AG04450 (cell line): Measurements from ENCODE around the gene EXOC6B. TPM values are rescaled to one million over a fixed set of nuclear protein-coding genes. Genes with fewer than 3 reads are reported as not detected.

ENCODE experiments used
- CTCF ChIA-PET: fragments of 300-600, 350-600 bp; formaldehyde crosslinking; extraction: SDS; loops from one replicate; lab custom pipeline; 2022; ENCODE audit warnings: antibody characterized with exemption, inconsistent platforms; lab: Charles Lee
- POLR2A ChIA-PET: fragments of 350-600 bp; formaldehyde crosslinking; extraction: SDS; loops from one replicate; lab custom pipeline; 2021; ENCODE audit warnings: antibody characterized with exemption, inconsistent platforms; lab: Yijun Ruan, JAX
- DNase-seq: peaks from one replicate; pipeline ENCODE4 v3.0.0-alpha.2; 2011; ENCODE audit warnings: low read depth, low spot score
- H3K27ac ChIP-seq: one replicate; pipeline ENCODE4 v1.5.1; 2012; ENCODE audit warnings: low read depth, low read length, control low read depth
- H3K27me3 ChIP-seq: one replicate; pipeline ENCODE4 v1.6.0; 2012; ENCODE audit warnings: low read length; ENCODE audit not compliant: control insufficient read depth, insufficient read depth
- H3K4me3 ChIP-seq: 2 replicates; pipeline ENCODE4 v1.5.1; 2011; ENCODE audit warnings: mild to moderate bottlenecking, low read depth, low read length, control low read depth
- H3K9me3 ChIP-seq: 2 replicates; pipeline ENCODE4 v1.5.1; 2012; ENCODE audit warnings: low read length; ENCODE audit not compliant: control insufficient read depth, insufficient read depth
- polyA plus RNA-seq: library from polyadenylated mRNA; depleted of rRNA; stranded (reverse); fragments of >200 nt; gene quantifications from 2 replicates; pipeline ENCODE4 v1.2.3, GENCODE V29; 2011
- TF ChIP-seq, protein P1 (sequence below): IDR thresholded peaks from 2 replicates; pipeline ENCODE4 v1.5.1; 2011; ENCODE audit warnings: low read depth, low read length, control low read depth, inconsistent platforms

The EXOC6B gene
- polyA plus RNA-seq, 1 experiment = 28.7 TPM

DNA sequence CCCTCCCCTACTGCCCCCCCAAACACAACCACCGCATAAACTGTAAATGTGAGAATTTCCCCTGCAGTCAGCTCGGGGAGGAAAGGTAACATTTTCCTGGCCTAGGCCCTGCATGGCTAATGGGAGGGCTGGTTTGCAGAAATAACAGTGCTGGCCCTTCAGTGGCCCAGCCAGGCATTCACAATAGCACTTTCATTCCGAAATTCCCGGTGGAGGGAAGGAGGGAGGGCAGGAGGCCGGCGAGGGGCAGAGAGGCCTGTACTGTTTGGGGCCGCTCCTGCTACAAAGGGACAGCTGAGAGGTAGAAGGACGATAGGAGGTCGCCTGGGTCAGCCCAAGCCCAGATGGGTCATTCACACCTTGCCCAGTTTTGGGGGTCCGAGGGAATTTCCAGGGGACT is 689.5 kb downstream of the EXOC6B start:
- ChIA-PET POLR2A (no interaction called here), CTCF (interaction anchor here (0.8 kb wide), 1 partner anchor 9 kb away, joined by 4 read pairs; no protein-coding TSS in a partner anchor)
- H3K4me3 ChIP-seq = no peak overlapping the region
- no peak overlapping the region for H3K27ac ChIP-seq
- peaks cover 32% of the 10 kb centered on the region for H3K27me3 ChIP-seq
- no peak for DNase-seq
- H3K9me3 ChIP-seq = no peaks in the 10 kb centered on the region; the same call in 1 of the 2 replicates
- TF ChIP-seq, protein P1, sequence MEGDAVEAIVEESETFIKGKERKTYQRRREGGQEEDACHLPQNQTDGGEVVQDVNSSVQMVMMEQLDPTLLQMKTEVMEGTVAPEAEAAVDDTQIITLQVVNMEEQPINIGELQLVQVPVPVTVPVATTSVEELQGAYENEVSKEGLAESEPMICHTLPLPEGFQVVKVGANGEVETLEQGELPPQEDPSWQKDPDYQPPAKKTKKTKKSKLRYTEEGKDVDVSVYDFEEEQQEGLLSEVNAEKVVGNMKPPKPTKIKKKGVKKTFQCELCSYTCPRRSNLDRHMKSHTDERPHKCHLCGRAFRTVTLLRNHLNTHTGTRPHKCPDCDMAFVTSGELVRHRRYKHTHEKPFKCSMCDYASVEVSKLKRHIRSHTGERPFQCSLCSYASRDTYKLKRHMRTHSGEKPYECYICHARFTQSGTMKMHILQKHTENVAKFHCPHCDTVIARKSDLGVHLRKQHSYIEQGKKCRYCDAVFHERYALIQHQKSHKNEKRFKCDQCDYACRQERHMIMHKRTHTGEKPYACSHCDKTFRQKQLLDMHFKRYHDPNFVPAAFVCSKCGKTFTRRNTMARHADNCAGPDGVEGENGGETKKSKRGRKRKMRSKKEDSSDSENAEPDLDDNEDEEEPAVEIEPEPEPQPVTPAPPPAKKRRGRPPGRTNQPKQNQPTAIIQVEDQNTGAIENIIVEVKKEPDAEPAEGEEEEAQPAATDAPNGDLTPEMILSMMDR = no peak

DNA sequence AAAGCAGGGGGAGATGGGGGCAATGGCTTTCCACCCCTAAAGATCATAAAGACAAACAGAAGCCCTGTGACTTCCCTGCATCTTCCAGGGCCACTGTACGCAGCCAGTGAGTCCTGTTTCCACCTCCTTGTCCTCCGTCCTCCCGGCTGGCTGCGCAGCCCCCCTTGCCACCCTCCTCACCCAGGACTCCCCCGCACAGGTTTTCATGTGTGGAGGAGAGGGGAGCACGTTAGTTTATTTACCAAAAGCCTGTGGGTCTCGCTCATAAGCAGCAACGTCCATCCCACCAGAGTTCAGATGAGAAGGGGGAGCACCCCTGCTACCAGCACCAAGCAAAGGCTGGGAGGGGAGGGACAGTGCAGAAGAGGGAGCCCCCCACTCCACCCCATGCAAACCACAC is 689.9 kb downstream of the EXOC6B start:
- H3K27ac ChIP-seq = no peak overlapping the region
- no peak overlapping the region for H3K4me3 ChIP-seq
- H3K27me3 ChIP-seq = peaks cover 34% of the 10 kb centered on the region
- CTCF ChIA-PET = interaction anchor here (0.6 to 0.8 kb wide), 2 partner anchors 9 to 358 kb away, joined by 3 to 4 read pairs; no protein-coding TSS in a partner anchor
- H3K9me3 ChIP-seq = no peaks in the 10 kb centered on the region; the same call in 1 of the 2 replicates
- no peak for DNase-seq
- POLR2A ChIA-PET = no interaction called here
- TF ChIP-seq, protein P1 = no peak

DNA sequence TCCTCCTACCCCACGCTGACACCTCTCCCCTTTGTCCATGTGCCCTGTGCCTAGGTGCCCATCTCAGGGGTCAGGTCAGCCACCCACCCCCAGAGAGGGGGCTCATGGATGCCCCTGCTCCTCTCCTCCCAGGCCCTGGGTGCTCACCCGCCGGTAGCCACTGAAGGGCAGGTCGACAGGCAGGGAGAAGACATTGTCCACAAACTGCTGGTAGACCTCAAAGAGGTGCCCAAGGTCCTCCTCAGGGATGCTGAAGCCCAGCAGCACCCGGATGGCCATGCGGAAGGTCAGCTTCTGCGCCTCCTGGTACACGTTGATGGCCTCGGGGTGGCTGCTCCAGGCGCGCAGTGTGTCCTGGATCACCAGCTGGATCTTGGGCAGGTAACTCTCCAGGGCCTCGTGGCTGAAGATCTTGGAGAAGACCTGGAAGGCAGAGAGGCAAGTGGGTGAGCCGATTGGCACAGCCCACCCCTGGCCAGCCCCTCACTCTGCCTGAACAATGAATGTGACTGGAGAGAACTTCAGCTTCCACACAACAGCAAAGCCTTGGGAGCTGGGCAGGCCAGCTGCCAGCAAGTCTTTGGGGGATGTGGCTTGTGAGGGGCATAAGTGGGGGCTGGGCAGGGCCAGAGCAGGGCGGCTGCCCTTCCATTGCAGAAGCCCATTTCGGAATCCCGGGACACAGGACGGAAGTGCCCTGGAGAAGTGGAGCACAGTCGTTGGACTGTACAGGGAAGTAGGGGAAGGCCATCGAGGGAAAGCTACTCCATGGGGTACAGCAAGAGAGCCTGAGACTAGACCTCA is 690.6 kb downstream of the EXOC6B start:
- ChIA-PET POLR2A (no interaction called here), CTCF (interaction anchor here (0.6 to 0.8 kb wide), 3 partner anchors 10 to 437 kb away, joined by 3 to 4 read pairs (median 3); no protein-coding TSS in a partner anchor)
- Histone ChIP-seq H3K9me3 (no peaks in the 10 kb centered on the region; the same call in 1 of the 2 replicates), H3K27ac (no peak overlapping the region), H3K27me3 (peaks cover 36% of the 10 kb centered on the region), H3K4me3 (no peak overlapping the region)
- DNase-seq = no peak
- TF ChIP-seq, protein P1 = no peak

DNA sequence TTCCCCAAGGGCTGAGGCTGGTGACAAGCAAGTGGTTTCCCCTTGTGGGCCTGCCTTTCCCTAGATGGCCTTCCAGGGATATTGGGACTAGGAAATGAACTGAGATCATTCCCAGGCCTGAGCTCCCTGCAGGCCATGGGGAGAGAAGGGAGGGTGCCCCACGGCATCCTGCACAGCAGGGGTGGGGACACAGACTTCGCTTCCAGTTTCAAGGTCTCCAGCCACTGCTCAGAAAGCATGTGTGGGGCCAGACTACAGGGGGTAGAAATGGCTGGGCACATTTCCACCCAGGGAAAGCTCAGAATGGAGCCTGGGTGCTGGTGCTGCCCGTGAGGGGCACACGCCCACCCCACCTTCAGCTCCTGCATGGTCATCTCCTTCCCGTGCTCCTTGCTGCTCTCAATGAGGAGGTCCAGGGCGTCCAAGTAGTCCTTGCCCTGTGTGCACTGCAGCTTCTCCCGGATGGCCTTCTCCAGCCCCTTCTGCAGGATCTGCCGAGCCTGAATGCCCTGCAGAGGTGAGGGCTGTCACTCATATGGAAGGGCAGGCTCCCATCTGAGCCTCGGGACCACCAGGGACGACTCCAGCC is 691.3 kb downstream of the EXOC6B start:
- no peaks in the 10 kb centered on the region; the same call in 1 of the 2 replicates for H3K9me3 ChIP-seq
- H3K27ac ChIP-seq = no peak overlapping the region
- no peak for DNase-seq
- H3K27me3 ChIP-seq = peaks cover 36% of the 10 kb centered on the region
- no peak overlapping the region for H3K4me3 ChIP-seq
- ChIA-PET POLR2A (no interaction called here), CTCF (interaction anchor here (2.0 kb wide), 1 partner anchor 16 kb away, joined by 6 read pairs; no protein-coding TSS in a partner anchor)
- TF ChIP-seq, protein P1 = no peak
